Bronchial epithelial cell (primary cell): ENCODE measurements around the gene GLCE. TPM values are rescaled to one million over a fixed set of nuclear protein-coding genes. Genes with fewer than 3 reads are reported as not detected.
"Not testable (repeated sequence)": the region's sequence is repeated elsewhere in the genome, so short reads cannot be mapped to it uniquely, and the experiment has no call there.

Experiments
- DNase-seq: peaks from one replicate; pipeline ENCODE4 v3.0.0-alpha.2; 2010; ENCODE audit warnings: low read depth
- FAIRE-seq: peaks from 2 replicates; lab custom pipeline; 2011; peaks lifted over from hg19 to GRCh38; lab: Jason Lieb, UNC
- H3K27me3 ChIP-seq: 2 replicates; pipeline ENCODE4 v1.5.1; 2011; ENCODE audit warnings: low read length; ENCODE audit not compliant: control insufficient read depth, insufficient read depth
- H3K36me3 ChIP-seq: 2 replicates; pipeline ENCODE4 v1.5.1; 2011; ENCODE audit warnings: low read length; ENCODE audit not compliant: control insufficient read depth, insufficient read depth
- H3K4me3 ChIP-seq: 2 replicates; pipeline ENCODE4 v1.5.1; 2011; ENCODE audit warnings: mild to moderate bottlenecking, low read depth, low read length, control low read depth
- total RNA-seq: library from RNA; depleted of rRNA; stranded (reverse); fragments of >200 nt; gene quantifications from 2 replicates; pipeline ENCODE4 v1.2.1, GENCODE V29; 2014
- TF ChIP-seq, protein P1 (sequence below): IDR thresholded peaks from 2 replicates; pipeline ENCODE4 v1.5.1; 2011; ENCODE audit warnings: mild to moderate bottlenecking, moderate library complexity, low read length, control low read depth, inconsistent platforms; ENCODE audit not compliant: insufficient read depth, severe bottlenecking

Gene GLCE
- total RNA-seq, 1 donor from 2014 or later, result 46.3 TPM

- Histone ChIP-seq H3K4me3 (no peak overlapping the region), H3K27me3 (no peaks in the 10 kb centered on the region), H3K36me3 (no peaks in the 10 kb centered on the region)
- FAIRE-seq, result peak; percentile 68
- TF ChIP-seq, protein P1, sequence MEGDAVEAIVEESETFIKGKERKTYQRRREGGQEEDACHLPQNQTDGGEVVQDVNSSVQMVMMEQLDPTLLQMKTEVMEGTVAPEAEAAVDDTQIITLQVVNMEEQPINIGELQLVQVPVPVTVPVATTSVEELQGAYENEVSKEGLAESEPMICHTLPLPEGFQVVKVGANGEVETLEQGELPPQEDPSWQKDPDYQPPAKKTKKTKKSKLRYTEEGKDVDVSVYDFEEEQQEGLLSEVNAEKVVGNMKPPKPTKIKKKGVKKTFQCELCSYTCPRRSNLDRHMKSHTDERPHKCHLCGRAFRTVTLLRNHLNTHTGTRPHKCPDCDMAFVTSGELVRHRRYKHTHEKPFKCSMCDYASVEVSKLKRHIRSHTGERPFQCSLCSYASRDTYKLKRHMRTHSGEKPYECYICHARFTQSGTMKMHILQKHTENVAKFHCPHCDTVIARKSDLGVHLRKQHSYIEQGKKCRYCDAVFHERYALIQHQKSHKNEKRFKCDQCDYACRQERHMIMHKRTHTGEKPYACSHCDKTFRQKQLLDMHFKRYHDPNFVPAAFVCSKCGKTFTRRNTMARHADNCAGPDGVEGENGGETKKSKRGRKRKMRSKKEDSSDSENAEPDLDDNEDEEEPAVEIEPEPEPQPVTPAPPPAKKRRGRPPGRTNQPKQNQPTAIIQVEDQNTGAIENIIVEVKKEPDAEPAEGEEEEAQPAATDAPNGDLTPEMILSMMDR, result no peak
- DNase-seq, result no peak
Measured at GRCh38 chr15:69288011-69288410, 127.6 kb downstream of the GLCE start.

DNA sequence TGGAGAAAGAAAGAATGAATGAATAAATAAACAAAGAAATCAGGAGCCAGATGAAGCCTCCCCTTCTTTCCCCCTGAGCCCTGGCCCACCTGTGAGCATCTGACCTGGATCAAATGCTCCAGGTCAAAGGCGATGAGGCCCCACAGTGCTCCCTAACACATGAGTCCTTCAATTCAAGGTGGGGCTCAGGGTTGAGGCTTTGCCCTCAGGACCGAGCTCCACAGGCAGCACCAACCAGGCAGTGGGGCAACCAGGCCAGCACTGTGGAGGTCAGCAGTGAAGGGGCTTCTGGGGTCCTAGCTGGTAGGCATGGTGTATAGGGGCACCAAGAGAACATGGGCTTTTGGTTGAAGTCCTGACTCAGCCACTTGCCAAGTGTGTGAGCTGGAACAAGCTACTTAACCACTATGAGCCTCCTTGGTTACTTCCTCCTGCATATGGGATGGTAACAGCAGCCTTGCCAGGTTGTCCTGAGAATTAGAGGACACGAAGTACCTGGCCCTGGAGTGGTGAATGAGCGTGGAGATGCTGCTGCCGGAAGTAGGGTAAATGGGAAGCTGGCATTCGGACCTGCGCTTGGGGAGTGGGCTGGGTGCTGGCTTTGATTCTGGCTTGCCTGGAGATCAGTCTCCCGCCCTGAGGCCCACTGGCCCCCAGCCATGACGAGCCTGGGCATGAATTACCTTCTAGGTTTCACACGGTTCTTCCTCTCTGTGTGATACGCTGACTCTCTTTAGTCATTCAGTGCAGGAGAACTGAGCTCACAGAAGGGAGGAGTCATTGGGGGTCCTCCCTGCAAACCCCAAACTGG is 128.3 kb downstream of the GLCE start:
- no peak overlapping the region for H3K4me3 ChIP-seq
- H3K36me3 ChIP-seq, result no peaks in the 10 kb centered on the region
- no peaks in the 10 kb centered on the region for H3K27me3 ChIP-seq
- FAIRE-seq, result peak; percentile 60
- DNase-seq, result peak; percentile 79
- TF ChIP-seq, protein P1, result no peak

DNA sequence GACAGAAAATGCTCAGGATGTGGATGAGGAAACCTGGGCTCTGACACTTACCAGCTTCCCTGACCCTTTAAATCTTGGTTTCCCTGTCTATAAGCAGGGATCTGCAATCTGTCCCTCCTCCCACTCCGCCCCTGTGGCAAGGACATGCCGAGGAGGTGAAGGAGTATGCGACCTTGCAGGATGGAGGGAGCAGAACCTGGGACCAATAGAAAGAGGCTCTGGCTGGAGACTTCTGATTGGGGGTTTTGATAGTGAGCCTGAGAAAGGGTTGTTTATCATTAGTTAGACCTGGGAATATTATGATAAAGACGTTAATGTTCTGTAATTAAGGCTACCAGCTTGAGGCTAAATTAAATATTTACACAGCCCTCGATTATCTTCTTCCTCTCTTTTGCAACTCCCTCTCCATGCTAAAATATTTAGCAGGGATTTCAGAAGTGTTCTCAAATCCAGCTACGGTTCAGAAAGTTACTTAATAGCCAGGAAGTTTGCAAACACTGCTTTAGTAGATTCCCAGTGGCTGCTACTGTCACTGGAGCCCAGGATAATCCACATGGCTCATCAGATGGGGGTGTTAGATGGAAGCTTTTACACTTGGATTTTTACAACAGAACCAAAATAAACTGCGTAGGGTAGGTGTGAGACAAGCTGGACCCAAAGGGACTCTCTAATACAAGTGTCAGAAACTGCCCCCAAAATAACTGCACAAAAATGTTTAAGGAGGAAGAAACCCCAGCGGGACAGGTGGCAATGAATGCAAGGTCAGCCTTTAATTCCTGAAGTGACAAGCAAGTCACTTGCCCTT is 129.1 kb downstream of the GLCE start:
- FAIRE-seq (no peak), DNase-seq (no peak)
- TF ChIP-seq, protein P1, result no peak
- no peaks in the 10 kb centered on the region for H3K27me3 ChIP-seq
- H3K4me3 ChIP-seq, result no peak overlapping the region
- H3K36me3 ChIP-seq, result no peaks in the 10 kb centered on the region

- FAIRE-seq (no peak), DNase-seq (peak; percentile 31)
- Histone ChIP-seq H3K27me3 (no peaks in the 10 kb centered on the region), H3K36me3 (no peaks in the 10 kb centered on the region), H3K4me3 (no peak overlapping the region)
- TF ChIP-seq, protein P1, result no peak
Measured at GRCh38 chr15:69290346-69291164, 130.1 kb downstream of the GLCE start.

DNA sequence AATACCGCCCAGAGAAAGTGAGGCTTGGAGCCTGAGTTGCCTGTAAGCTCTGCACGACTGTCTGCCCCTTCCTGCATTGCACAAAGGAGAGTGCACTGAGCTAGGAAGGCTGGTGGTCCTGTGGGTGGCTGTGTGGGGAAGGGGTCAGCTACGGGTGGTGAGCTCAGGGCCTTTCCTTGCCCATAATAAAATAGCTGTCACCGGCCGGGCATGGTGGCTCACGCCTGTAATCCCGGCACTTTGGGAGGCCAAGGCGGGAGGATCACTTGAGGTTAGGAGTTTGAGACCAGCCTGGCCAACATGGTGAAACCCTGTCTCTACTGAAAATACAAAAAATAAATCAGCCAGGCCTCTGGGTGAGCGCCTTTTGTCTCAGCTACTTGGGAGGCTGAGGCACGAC is 131.2 kb downstream of the GLCE start:
- not testable (repeated sequence) for DNase-seq, H3K36me3 ChIP-seq, FAIRE-seq, H3K4me3 ChIP-seq, H3K27me3 ChIP-seq
